GM19397 (cell line): ENCODE results near the gene EPHA6.

Experiments
- ATAC-seq: cut with Tn5 transposase; IDR thresholded peaks from one replicate; pipeline ENCODE4 v1.9.1; 2021; ENCODE audit warnings: mild to moderate bottlenecking, moderate library complexity; ENCODE audit not compliant: unreplicated experiment

Gene EPHA6

DNA sequence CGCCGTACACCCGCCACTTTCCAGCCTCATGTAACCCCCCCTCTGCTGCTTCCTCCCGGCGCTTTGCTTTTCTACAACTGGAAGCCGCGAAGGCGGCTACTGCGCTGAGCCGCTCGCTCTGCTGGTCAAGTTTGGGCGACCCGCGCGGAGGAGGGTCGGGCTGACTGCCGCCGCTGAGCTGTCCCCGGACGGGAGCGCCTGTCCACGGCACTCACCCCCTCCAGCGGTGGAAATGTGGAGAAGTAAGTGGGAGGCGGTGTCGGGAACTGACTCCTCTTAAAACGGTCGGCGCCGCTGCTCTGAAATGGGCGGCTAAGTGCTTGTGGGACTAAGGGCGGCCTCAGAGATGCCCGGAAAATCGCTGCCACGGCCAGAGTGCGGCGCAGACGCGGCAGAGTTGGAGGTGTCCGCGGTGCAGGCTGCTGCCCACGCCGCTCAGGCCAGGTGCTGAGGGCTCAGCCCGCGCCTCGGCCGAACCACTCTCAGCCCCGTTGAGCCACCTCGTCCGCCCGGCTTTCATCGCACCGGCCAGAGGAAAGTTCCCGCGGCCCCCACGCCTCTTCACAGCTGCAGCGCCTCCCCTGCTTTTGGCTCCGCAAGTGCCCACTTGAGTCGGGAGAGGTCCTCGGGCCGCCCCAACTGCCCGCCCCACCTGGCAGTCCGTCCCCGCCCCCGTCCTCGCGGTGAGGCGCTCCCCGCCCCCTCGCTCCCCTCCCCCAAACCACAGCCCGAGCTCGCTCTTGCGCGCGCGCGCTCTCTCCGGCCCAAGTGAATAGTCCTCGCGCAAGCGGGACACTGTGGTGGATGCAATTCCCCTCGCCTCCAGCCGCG is at the start of gene EPHA6:
TSS of gene EPHA6 (plus strand) at position 775 of the 831 bp plus-strand sequence.
- ATAC-seq, result peak; percentile 31

- ATAC-seq, result no peak
Observed at GRCh38 chr3:96776818-96777217, 37.6 kb upstream of the EPHA6 start.

- no peak for ATAC-seq
Observed at GRCh38 chr3:96779810-96780209, 34.6 kb upstream of the EPHA6 start.

DNA sequence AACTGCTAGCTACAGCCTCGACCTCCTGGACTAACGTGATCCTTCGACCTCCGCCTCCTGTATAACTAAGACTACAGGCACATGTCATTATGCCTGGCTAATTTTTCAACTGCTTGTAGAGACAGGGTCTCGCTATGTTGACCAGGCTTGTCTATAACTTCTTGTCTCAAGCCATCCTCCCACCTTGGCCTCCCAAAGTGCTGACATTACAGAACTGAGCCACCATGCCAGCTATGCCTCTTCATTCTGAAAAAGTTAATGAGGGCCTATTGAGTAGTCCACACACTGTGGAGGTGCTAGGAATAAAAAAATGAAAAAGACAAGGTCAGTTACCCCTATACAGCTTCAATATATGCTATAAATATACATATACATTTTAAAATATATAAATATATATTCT is 18.3 kb upstream of the EPHA6 start:
- ATAC-seq, result no peak

GRCh38 chr3:96803870-96804269 is 10.5 kb upstream of the EPHA6 start:
- ATAC-seq, result no peak

DNA sequence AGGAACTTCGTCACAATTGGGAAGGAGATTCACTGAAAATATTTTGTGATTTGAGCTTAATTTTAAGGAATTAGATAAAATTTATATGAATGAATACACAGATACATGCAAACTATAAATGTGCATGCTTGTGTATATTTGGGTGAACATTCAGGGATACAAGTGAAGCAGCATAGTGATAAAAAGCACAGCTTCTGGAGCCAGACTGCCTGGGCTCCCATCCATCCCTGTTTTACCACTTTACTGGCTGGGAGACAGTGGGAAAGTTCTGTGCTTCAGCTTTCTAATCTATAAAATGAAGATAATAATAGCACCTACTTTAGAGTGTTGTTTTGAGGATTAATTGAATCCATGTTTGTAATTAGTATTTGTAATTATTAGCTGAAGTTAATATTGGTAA is 8.1 kb upstream of the EPHA6 start:
- ATAC-seq, result no peak

GRCh38 chr3:96813134-96813819 is 1.1 kb upstream of the EPHA6 start:
- peak; percentile 98 for ATAC-seq

GRCh38 chr3:96814651-96815567 is 515 bp downstream of the EPHA6 start:
- ATAC-seq, result no peak

DNA sequence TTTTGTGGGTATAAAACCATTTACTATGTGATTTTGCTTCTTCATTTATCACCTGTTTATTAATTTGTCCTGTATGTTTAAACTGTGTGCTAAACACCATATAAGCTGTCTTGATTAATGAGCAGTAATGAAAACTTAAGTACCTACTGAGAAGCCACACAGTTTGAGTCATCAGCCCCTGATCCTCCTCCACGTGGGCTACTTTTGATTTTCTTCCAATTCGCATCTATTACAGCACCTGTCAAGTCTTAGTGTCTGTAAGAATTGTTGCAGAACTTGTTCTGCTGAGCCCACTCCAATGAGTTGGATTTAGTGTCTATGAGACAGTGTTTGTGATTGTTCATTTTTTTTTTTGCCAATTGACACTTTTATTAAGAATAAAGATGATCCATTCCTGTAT is 16.8 kb downstream of the EPHA6 start:
- no peak for ATAC-seq

DNA sequence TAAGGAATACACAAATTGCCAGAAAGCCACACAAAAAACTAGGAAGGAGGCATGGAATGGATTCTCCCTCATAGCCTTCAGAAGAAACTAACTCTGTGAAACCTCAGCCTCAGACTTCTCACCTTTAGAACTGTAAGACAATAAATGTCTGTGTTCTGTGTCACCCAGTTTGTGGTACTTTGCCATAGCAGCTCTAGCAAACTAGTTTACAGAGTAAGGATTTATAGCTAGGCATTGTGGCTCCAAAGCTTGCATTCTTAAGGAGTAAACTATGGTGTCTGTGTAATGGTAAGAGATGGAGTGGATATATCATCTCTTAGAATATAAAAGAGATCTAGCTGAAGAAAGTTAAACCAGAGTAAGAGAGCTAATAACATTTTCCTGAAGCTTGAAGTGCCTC is 18.9 kb downstream of the EPHA6 start:
- no peak for ATAC-seq

GRCh38 chr3:96836153-96836915 is 21.9 kb downstream of the EPHA6 start:
- ATAC-seq, result no peak

DNA sequence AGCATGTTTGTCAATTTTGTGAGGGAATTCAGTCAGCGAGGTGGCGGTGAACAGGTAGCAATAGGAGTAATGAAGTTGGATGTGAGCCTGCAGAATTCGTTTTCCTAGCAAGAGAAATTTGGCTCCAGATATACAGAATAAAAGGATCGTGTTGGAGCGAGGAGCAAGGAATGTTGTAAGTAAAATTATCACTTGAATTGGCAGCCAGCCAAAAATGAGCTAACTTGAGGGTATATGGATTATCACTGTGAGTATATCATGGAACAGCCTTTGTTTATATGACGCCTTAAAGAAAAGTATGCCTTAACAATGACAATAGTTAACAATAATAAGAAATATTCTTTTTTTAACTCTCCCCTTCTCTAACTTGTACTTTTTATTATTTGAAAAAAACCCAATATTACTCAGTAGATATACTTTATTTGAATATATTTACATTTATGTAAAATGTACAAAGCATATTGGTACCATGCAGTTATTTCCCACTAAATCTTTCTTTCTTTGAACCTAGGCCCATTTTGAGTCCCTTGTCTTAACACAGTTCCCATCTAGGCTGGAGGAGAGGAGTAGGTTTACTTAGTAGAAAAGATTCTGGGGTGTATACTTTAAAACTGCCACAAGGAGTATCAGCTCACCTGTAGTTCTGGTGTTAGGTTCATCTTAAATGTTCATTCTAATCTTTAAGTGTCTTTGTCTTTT is 29.3 kb downstream of the EPHA6 start:
- ATAC-seq, result no peak

DNA sequence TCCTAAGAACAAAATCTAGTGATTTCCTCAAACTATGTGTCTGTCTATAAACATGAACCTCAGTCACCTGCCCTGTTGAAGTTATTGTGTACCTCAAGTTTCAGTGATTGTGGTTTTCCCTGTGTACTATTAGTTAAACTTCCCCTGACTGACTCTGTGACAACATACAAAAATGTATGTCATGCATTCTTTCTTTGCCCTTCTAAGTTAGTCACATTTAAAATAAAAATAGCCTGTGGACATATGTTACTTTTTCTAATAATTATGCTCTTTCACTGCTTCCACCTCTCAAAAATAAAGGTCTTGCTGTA is 29.8 kb downstream of the EPHA6 start:
- no peak for ATAC-seq

GRCh38 chr3:96852849-96853248 is 38.5 kb downstream of the EPHA6 start:
- ATAC-seq, result no peak

DNA sequence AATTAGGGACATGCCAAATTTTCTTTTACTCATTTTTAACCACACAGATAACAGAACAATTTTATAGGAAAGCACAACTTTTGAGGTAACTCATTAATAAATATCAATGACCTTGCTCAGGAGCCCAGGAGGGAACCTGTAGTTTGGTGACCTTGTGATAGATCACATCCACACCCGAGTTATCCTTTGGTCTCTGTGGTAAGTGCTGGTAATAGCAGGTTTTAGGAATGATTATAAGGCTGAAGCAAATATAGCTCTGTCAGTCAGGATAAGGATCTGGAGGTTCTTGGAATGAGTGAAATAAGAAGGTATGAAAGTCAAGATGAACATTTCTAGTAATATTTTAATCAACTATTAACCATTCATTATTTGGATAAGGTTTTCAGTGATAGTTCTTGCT is 46.5 kb downstream of the EPHA6 start:
- no peak for ATAC-seq

GRCh38 chr3:96863129-96863740 is 48.8 kb downstream of the EPHA6 start:
- no peak for ATAC-seq

GRCh38 chr3:96865605-96866004 is 51.2 kb downstream of the EPHA6 start:
- no peak for ATAC-seq

DNA sequence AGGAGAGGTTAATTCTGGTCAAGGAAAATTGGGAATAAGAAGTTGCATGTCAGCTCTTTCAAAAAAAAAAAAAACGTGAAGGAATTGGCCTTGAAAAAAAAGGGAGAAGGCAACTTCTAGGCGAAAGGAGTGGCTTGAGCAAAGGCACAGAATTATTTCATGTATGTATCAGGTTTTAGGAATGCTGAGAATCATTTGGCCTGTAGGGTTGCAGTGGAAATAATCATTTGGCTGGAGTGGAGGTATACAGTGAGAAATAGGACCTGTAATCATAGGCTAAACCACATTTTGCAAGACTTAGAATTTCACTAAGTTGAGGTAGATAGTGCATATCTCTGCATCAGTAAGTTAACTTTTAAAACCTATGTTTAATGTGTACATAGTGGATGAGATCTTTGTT is 54.9 kb downstream of the EPHA6 start:
- ATAC-seq, result no peak

GRCh38 chr3:96877510-96877909 is 63.1 kb downstream of the EPHA6 start:
- ATAC-seq, result no peak

GRCh38 chr3:96900031-96900430 is 85.6 kb downstream of the EPHA6 start:
- ATAC-seq, result no peak
